CD4-positive, CD25-positive, alpha-beta regulatory T cell (primary cell): Measurements from ENCODE around the gene AK6. TPM values are rescaled to one million over a fixed set of nuclear protein-coding genes. Genes with fewer than 3 reads are reported as not detected.
"Not testable (repeated sequence)": the region's sequence is repeated elsewhere in the genome, so short reads cannot be mapped to it uniquely, and the experiment has no call there.

Experiments
- ATAC-seq, 2 donors: fragments of 150-1000 bp; cut with Tn5 transposase; one replicate each; pipeline ENCODE4 v1.10.0; 2021; ENCODE audit warnings: low read depth in 2 of 2, moderate number of reproducible peaks in 2 of 2, moderate library complexity in 1 of 2
- DNase-seq, 3 donors: peaks; one replicate each; pipeline versions ENCODE4 v3.0.0 to v3.0.0-alpha.2; 2012 to 2022; ENCODE audit warnings: mixed read lengths in 1 of 3
- H3K27ac ChIP-seq: one replicate; pipeline ENCODE4 v1.7.0; 2013; ENCODE audit warnings: mild to moderate bottlenecking, low read length; ENCODE audit not compliant: insufficient read depth, poor library complexity, severe bottlenecking
- H3K27me3 ChIP-seq: one replicate; pipeline ENCODE4 v1.7.0; 2013; ENCODE audit warnings: low read length; ENCODE audit not compliant: control insufficient read depth, insufficient read depth
- H3K36me3 ChIP-seq: one replicate; pipeline ENCODE4 v1.7.0; 2013; ENCODE audit warnings: mild to moderate bottlenecking, low read length, moderate library complexity; ENCODE audit not compliant: control insufficient read depth, insufficient read depth
- H3K4me1 ChIP-seq: 2 replicates; pipeline ENCODE4 v1.7.0; 2013; ENCODE audit warnings: mild to moderate bottlenecking, low read length; ENCODE audit not compliant: insufficient read depth, control insufficient read depth, poor library complexity, severe bottlenecking
- H3K4me3 ChIP-seq: one replicate; pipeline ENCODE4 v1.7.0; 2013; ENCODE audit warnings: low read depth, mild to moderate bottlenecking, low read length, moderate library complexity
- H3K9me3 ChIP-seq, 2 experiments: 1 replicate in 1 of 2; 2 replicates in 1 of 2; pipeline ENCODE4 v1.7.0; 2013; ENCODE audit warnings: low read length in 2 of 2, mild to moderate bottlenecking in 1 of 2, moderate library complexity in 1 of 2; ENCODE audit not compliant: control insufficient read depth in 2 of 2
- H3K27ac Mint-ChIP-seq, 3 donors: one replicate each; pipeline ENCODE4 v1.8.0; 2020 to 2022; ENCODE audit warnings: mild to moderate bottlenecking in 3 of 3, mixed read lengths in 3 of 3, moderate library complexity in 2 of 3
- H3K27me3 Mint-ChIP-seq: one replicate; pipeline ENCODE4 v1.8.0; 2022; ENCODE audit warnings: mild to moderate bottlenecking, mixed read lengths
- H3K36me3 Mint-ChIP-seq: one replicate; pipeline ENCODE4 v1.8.0; 2020; ENCODE audit warnings: mixed read lengths
- H3K4me1 Mint-ChIP-seq, 4 donors: one replicate each; pipeline ENCODE4 v1.8.0; 2020 to 2022; ENCODE audit warnings: mixed read lengths in 4 of 4, mild to moderate bottlenecking in 1 of 4
- H3K4me3 Mint-ChIP-seq, 4 donors: one replicate each; pipeline ENCODE4 v1.8.0; 2020 to 2022; ENCODE audit warnings: mild to moderate bottlenecking in 4 of 4, mixed read lengths in 4 of 4, moderate library complexity in 3 of 4
- H3K9me3 Mint-ChIP-seq, 7 donors: one replicate each; pipeline ENCODE4 v1.8.0; 2020 to 2022; ENCODE audit warnings: mixed read lengths in 7 of 7, mild to moderate bottlenecking in 3 of 7, moderate library complexity in 2 of 7
- polyA plus RNA-seq, 4 donors: library from polyadenylated mRNA; unstranded; fragments of 300-500 nt; fragmentation: Illumina TruSeq; gene quantifications; one replicate each; pipeline ENCODE4 v1.2.3, GENCODE V29; 2021
- total RNA-seq: library from RNA; stranded (reverse); gene quantifications from one replicate; pipeline ENCODE4 v1.2.3, GENCODE V29; 2022

Gene AK6
- total and polyA plus RNA-seq, 5 donors from 2014 or later = 9.8 to 98.1 (median 81.9) TPM

- Mint-ChIP-seq H3K36me3 (peaks cover 22% of the 10 kb centered on the region), H3K9me3 (no peaks in the 10 kb centered on the region), H3K4me3 (no peak overlapping the region), H3K27me3 (no peaks in the 10 kb centered on the region), H3K4me1 (peaks cover 0 to 9% (median 3%) of the 10 kb centered on the region in 4 donors), H3K27ac (no peak overlapping the region)
- H3K27me3 ChIP-seq = no peaks in the 10 kb centered on the region
- no peaks in the 10 kb centered on the region for H3K9me3 ChIP-seq
- H3K4me1 ChIP-seq = no peaks in the 10 kb centered on the region
- DNase-seq = no peak
- no peak overlapping the region for H3K4me3 ChIP-seq
- H3K36me3 ChIP-seq = peaks cover 31% of the 10 kb centered on the region
- H3K27ac ChIP-seq = no peak overlapping the region
- ATAC-seq = no peak
Observed at GRCh38 chr5:69378376-69378775, 9.1 kb upstream of the AK6 start.

GRCh38 chr5:69374911-69375446 is 5.7 kb upstream of the AK6 start:
- H3K4me3 ChIP-seq = no peak overlapping the region
- no peak overlapping the region for H3K27ac Mint-ChIP-seq
- H3K27me3 ChIP-seq = no peaks in the 10 kb centered on the region
- peaks cover 6 to 25% (median 16%) of the 10 kb centered on the region in 4 donors for H3K4me1 Mint-ChIP-seq
- H3K4me1 ChIP-seq = peaks cover 18% of the 10 kb centered on the region
- H3K36me3 Mint-ChIP-seq = peaks cover 15% of the 10 kb centered on the region
- H3K27me3 Mint-ChIP-seq = no peaks in the 10 kb centered on the region
- no peak for DNase-seq
- H3K9me3 ChIP-seq = no peaks in the 10 kb centered on the region
- peaks cover 17% of the 10 kb centered on the region for H3K36me3 ChIP-seq
- no peak overlapping the region for H3K27ac ChIP-seq
- H3K4me3 Mint-ChIP-seq = no peak overlapping the region
- no peak for ATAC-seq
- H3K9me3 Mint-ChIP-seq = no peaks in the 10 kb centered on the region

- Mint-ChIP-seq H3K4me3 (peak overlapping the region in 1 of 4 donors; percentile 58), H3K36me3 (peaks cover 13% of the 10 kb centered on the region), H3K27ac (no peak overlapping the region), H3K4me1 (peaks cover 23 to 46% (median 28%) of the 10 kb centered on the region in 4 donors), H3K27me3 (no peaks in the 10 kb centered on the region), H3K9me3 (no peaks in the 10 kb centered on the region)
- H3K4me1 ChIP-seq = peaks cover 31% of the 10 kb centered on the region
- H3K4me3 ChIP-seq = no peak overlapping the region
- H3K9me3 ChIP-seq = no peaks in the 10 kb centered on the region
- no peak overlapping the region for H3K27ac ChIP-seq
- DNase-seq = no peak
- H3K36me3 ChIP-seq = peaks cover 14% of the 10 kb centered on the region
- no peak for ATAC-seq
- H3K27me3 ChIP-seq = no peaks in the 10 kb centered on the region
Observed at GRCh38 chr5:69372394-69372793, 3.1 kb upstream of the AK6 start.

- peaks cover 25 to 61% (median 31%) of the 10 kb centered on the region in 4 donors for H3K4me1 Mint-ChIP-seq
- H3K36me3 Mint-ChIP-seq = peaks cover 12% of the 10 kb centered on the region
- DNase-seq = not testable (repeated sequence)
Observed at GRCh38 chr5:69370335-69370734, 1.0 kb upstream of the AK6 start.

GRCh38 chr5:69368458-69369339 is 621 bp downstream of the AK6 start:
- Histone ChIP-seq H3K36me3 (peaks cover 27% of the 10 kb centered on the region), H3K27me3 (no peaks in the 10 kb centered on the region), H3K9me3 (no peaks in the 10 kb centered on the region), H3K4me1 (peaks cover 33% of the 10 kb centered on the region), H3K4me3 (peak overlapping the region; percentile 96), H3K27ac (peak overlapping the region; percentile 99)
- peak overlapping the region; percentile 95 to 99 (median 97) for H3K4me3 Mint-ChIP-seq
- peak; percentile 12 to 49 (median 47) for DNase-seq
- H3K27ac Mint-ChIP-seq = peak overlapping the region; percentile 98 to 99 (median 98)
- H3K4me1 Mint-ChIP-seq = peaks cover 26 to 74% (median 36%) of the 10 kb centered on the region in 4 donors
- peaks cover 18% of the 10 kb centered on the region for H3K36me3 Mint-ChIP-seq
- H3K27me3 Mint-ChIP-seq = no peaks in the 10 kb centered on the region
- ATAC-seq = no peak
- H3K9me3 Mint-ChIP-seq = no peaks in the 10 kb centered on the region

More at GRCh38 chr5:69370335-69370734, 1.0 kb upstream of the AK6 start:
- not testable (repeated sequence) for ATAC-seq, H3K27me3 ChIP-seq, H3K9me3 ChIP-seq, H3K9me3 Mint-ChIP-seq, H3K27me3 Mint-ChIP-seq
- Histone ChIP-seq H3K4me1 (peaks cover 33% of the 10 kb centered on the region), H3K27ac (peak overlapping the region; percentile 99), H3K4me3 (peak overlapping the region; percentile 88), H3K36me3 (peaks cover 20% of the 10 kb centered on the region)
- peak overlapping the region; percentile 95 to 98 (median 96) for H3K4me3 Mint-ChIP-seq
- H3K27ac Mint-ChIP-seq = peak overlapping the region; percentile 98 to 99 (median 99)

- H3K27ac Mint-ChIP-seq = peak overlapping the region; percentile 98 to 99 (median 98)
- Histone ChIP-seq H3K36me3 (peaks cover 29% of the 10 kb centered on the region), H3K4me3 (peak overlapping the region; percentile 96), H3K9me3 (no peaks in the 10 kb centered on the region), H3K27ac (peak overlapping the region; percentile 99), H3K4me1 (peaks cover 33% of the 10 kb centered on the region), H3K27me3 (no peaks in the 10 kb centered on the region)
- H3K36me3 Mint-ChIP-seq = peaks cover 18% of the 10 kb centered on the region
- no peak for ATAC-seq
- no peaks in the 10 kb centered on the region for H3K27me3 Mint-ChIP-seq
- peak overlapping the region; percentile 95 to 99 (median 97) for H3K4me3 Mint-ChIP-seq
- peaks cover 21 to 78% (median 36%) of the 10 kb centered on the region in 4 donors for H3K4me1 Mint-ChIP-seq
- no peaks in the 10 kb centered on the region for H3K9me3 Mint-ChIP-seq
- no peak for DNase-seq
Observed at GRCh38 chr5:69367697-69368279, 1.5 kb downstream of the AK6 start.

GRCh38 chr5:69364850-69365249 is 4.5 kb downstream of the AK6 start:
- H3K27me3 Mint-ChIP-seq = no peaks in the 10 kb centered on the region

More at GRCh38 chr5:69364850-69365249, 4.5 kb downstream of the AK6 start:
- H3K4me3 Mint-ChIP-seq = peak overlapping the region in 3 of 4 donors; percentile 24 to 68 (median 67)
- H3K27ac Mint-ChIP-seq = no peak overlapping the region
- ATAC-seq (no peak), DNase-seq (no peak)
- Histone ChIP-seq H3K4me1 (peaks cover 14% of the 10 kb centered on the region), H3K27ac (peak overlapping the region; percentile 14), H3K36me3 (peaks cover 29% of the 10 kb centered on the region), H3K27me3 (no peaks in the 10 kb centered on the region), H3K9me3 (no peaks in the 10 kb centered on the region), H3K4me3 (no peak overlapping the region)
- H3K9me3 Mint-ChIP-seq = no peaks in the 10 kb centered on the region
- H3K36me3 Mint-ChIP-seq = peaks cover 25% of the 10 kb centered on the region
- H3K4me1 Mint-ChIP-seq = peaks cover 12 to 61% (median 32%) of the 10 kb centered on the region in 4 donors
